BE2C (cell line): ENCODE measurements around the gene MIR17HG.

Experiments used
- DNase-seq: peaks from one replicate; pipeline ENCODE4 v3.0.0-alpha.2; 2020
- H3K27me3 ChIP-seq: fragments of 250-450 bp; sonication (Bioruptor Pico); 2 replicates; pipeline ENCODE4 v1.5.1; 2020; ENCODE audit warnings: mild to moderate bottlenecking
- H3K36me3 ChIP-seq: fragments of 250-450 bp; sonication (Bioruptor Pico); 2 replicates; pipeline ENCODE4 v1.5.1; 2020; ENCODE audit warnings: mild to moderate bottlenecking
- H3K4me1 ChIP-seq: fragments of 250-450 bp; sonication (Bioruptor Pico); 2 replicates; pipeline ENCODE4 v1.5.1; 2020
- H3K4me3 ChIP-seq: 2 replicates; pipeline ENCODE4 v1.5.1; 2011; ENCODE audit warnings: low read depth, low read length
- H3K9me3 ChIP-seq: fragments of 250-450 bp; sonication (Bioruptor Pico); 2 replicates; pipeline ENCODE4 v1.5.1; 2020
- CTCF ChIP-seq: IDR thresholded peaks from 2 replicates; pipeline ENCODE4 v1.5.1; 2012; ENCODE audit warnings: mild to moderate bottlenecking, low read depth, low read length

MIR17HG gene

GRCh38 chr13:91329733-91330132, 17.8 kb upstream of the MIR17HG start:
- H3K4me1 ChIP-seq: no peaks in the 10 kb centered on the region
- no peak for TF ChIP-seq CTCF
- H3K4me3 ChIP-seq: no peak overlapping the region
- DNase-seq: no peak
- H3K36me3 ChIP-seq: no peaks in the 10 kb centered on the region
- H3K9me3 ChIP-seq: no peaks in the 10 kb centered on the region
- peaks cover 17% of the 10 kb centered on the region for H3K27me3 ChIP-seq

- Histone ChIP-seq H3K4me1 (no peaks in the 10 kb centered on the region), H3K4me3 (no peak overlapping the region), H3K36me3 (no peaks in the 10 kb centered on the region), H3K27me3 (peaks cover 19% of the 10 kb centered on the region), H3K9me3 (no peaks in the 10 kb centered on the region)
- no peak for DNase-seq
- TF ChIP-seq CTCF: no peak
These were observed 16.2 kb upstream of the MIR17HG start for GRCh38 chr13:91331047-91331915.

GRCh38 chr13:91346062-91346461, 1.4 kb upstream of the MIR17HG start:
- TF ChIP-seq CTCF: no peak
- no peak for DNase-seq
- Histone ChIP-seq H3K4me1 (peaks cover 2% of the 10 kb centered on the region; the same call in 1 of the 2 replicates), H3K27me3 (peaks cover 58% of the 10 kb centered on the region), H3K9me3 (no peaks in the 10 kb centered on the region; the same call in 1 of the 2 replicates), H3K36me3 (peaks cover 29% of the 10 kb centered on the region), H3K4me3 (no peak overlapping the region)

- Histone ChIP-seq H3K9me3 (no peaks in the 10 kb centered on the region; the same call in 1 of the 2 replicates), H3K36me3 (peaks cover 37% of the 10 kb centered on the region), H3K4me3 (peak overlapping the region; percentile 60), H3K27me3 (peaks cover 56% of the 10 kb centered on the region), H3K4me1 (peaks cover 4% of the 10 kb centered on the region)
- TF ChIP-seq CTCF: no peak
- DNase-seq: no peak
These were observed 661 bp upstream of the MIR17HG start for GRCh38 chr13:91346850-91347201.

GRCh38 chr13:91347996-91348905, 764 bp downstream of the MIR17HG start:
- peaks cover 43% of the 10 kb centered on the region for H3K27me3 ChIP-seq
- peaks cover 51% of the 10 kb centered on the region for H3K36me3 ChIP-seq
- no peak for TF ChIP-seq CTCF
- peak; percentile 55 for DNase-seq
- peaks cover 6% of the 10 kb centered on the region for H3K4me1 ChIP-seq
- no peaks in the 10 kb centered on the region; the same call in 1 of the 2 replicates for H3K9me3 ChIP-seq
- peak overlapping the region; percentile 55 for H3K4me3 ChIP-seq
